HepG2 (cell line): ENCODE data around the gene HSP90AB1. TPM values are rescaled to one million over a fixed set of nuclear protein-coding genes. Genes with fewer than 3 reads are reported as not detected.

ENCODE experiments used
- AGO1 ChIP-seq: fragments of 200-400 bp; formaldehyde crosslinking; IDR thresholded peaks from 2 replicates; pipeline ENCODE4 v1.6.1; 2017; ENCODE audit warnings: mild to moderate bottlenecking, low read depth, low read length, moderate library complexity; ENCODE audit not compliant: poor library complexity, severe bottlenecking
- ARNT ChIP-seq: fragments of 450-650 bp; IDR thresholded peaks from 2 replicates; pipeline ENCODE4 v1.6.1; 2017
- ATAD3A ChIP-seq: sonication (generic); formaldehyde crosslinking; IDR thresholded peaks from 2 replicates; pipeline ENCODE4 v1.4.0; 2020; ENCODE audit warnings: missing genetic modification reagents
- GLI4 ChIP-seq: sonication (generic); formaldehyde crosslinking; IDR thresholded peaks from 2 replicates; pipeline ENCODE4 v1.5.1; 2020; ENCODE audit warnings: missing genetic modification reagents, mild to moderate bottlenecking, moderate library complexity, borderline replicate concordance
- GMEB1 ChIP-seq: sonication (generic); formaldehyde crosslinking; IDR thresholded peaks from 2 replicates; pipeline ENCODE4 v1.5.1; 2020; ENCODE audit warnings: missing genetic modification reagents, mild to moderate bottlenecking, borderline replicate concordance
- HMGXB3 ChIP-seq: sonication (generic); formaldehyde crosslinking; IDR thresholded peaks from 2 replicates; pipeline ENCODE4 v1.4.0; 2020; ENCODE audit warnings: missing genetic modification reagents, borderline replicate concordance
- HOXA5 ChIP-seq: sonication (generic); formaldehyde crosslinking; IDR thresholded peaks from 2 replicates; pipeline ENCODE4 v1.4.0; 2020; ENCODE audit warnings: missing genetic modification reagents
- KDM2A ChIP-seq: sonication (generic); formaldehyde crosslinking; IDR thresholded peaks from 2 replicates; pipeline ENCODE4 v1.4.0; 2020; ENCODE audit warnings: low read depth, missing genetic modification reagents, borderline replicate concordance
- KMT2B ChIP-seq: IDR thresholded peaks from 2 replicates; pipeline ENCODE4 v1.6.1; 2016; ENCODE audit warnings: missing genetic modification reagents, missing compliant biosample characterization
- NR1H2 ChIP-seq: sonication (generic); formaldehyde crosslinking; IDR thresholded peaks from 2 replicates; pipeline ENCODE4 v1.8.1; 2022; ENCODE audit warnings: low read depth, missing genetic modification reagents, borderline replicate concordance
- NR2F6 ChIP-seq, 2 experiments: IDR thresholded peaks; 2 replicates each; pipeline ENCODE4 v1.6.1; 2016; ENCODE audit warnings: antibody characterized with exemption in 1 of 2, mild to moderate bottlenecking in 1 of 2
- PRPF4 ChIP-seq: fragments of 200-400 bp; formaldehyde crosslinking; IDR thresholded peaks from 2 replicates; pipeline ENCODE4 v1.6.1; 2016; ENCODE audit warnings: low read length, low read depth; ENCODE audit not compliant: poor library complexity, severe bottlenecking
- TAF1 ChIP-seq: sonication (generic); formaldehyde crosslinking; IDR thresholded peaks from 2 replicates; pipeline ENCODE4 v1.4.0; 2020; ENCODE audit warnings: missing genetic modification reagents
- ZNF260 ChIP-seq: sonication (generic); formaldehyde crosslinking; IDR thresholded peaks from 2 replicates; pipeline ENCODE4 v1.4.0; 2020; ENCODE audit warnings: missing genetic modification reagents, low read depth, mild to moderate bottlenecking, borderline replicate concordance
- ZNF713 ChIP-seq: sonication (generic); formaldehyde crosslinking; IDR thresholded peaks from 2 replicates; pipeline ENCODE4 v1.4.0; 2020; ENCODE audit warnings: mild to moderate bottlenecking, missing genetic modification reagents
- ZNF776 ChIP-seq: sonication (generic); formaldehyde crosslinking; IDR thresholded peaks from 2 replicates; pipeline ENCODE4 v1.4.0; 2020; ENCODE audit warnings: mild to moderate bottlenecking, missing genetic modification reagents
- polyA plus RNA-seq, 8 experiments: library from polyadenylated mRNA; depleted of rRNA in 3 of 8; stranded (reverse) in 7 of 8; unstranded in 1 of 8; fragments of >200 nt; fragmentation: Illumina TruSeq in 4 of 8; extraction: Trizol in 4 of 8; gene quantifications; 2 replicates each; pipeline versions ENCODE4 v1.2.1 to v1.2.3, GENCODE V29; 2011 to 2016; ENCODE audit warnings: low read depth in 4 of 8, missing spikeins in 1 of 8, mixed read lengths in 1 of 8; ENCODE audit not compliant: insufficient read depth in 1 of 8
- total RNA-seq, 5 experiments: library from RNA; depleted of rRNA; stranded (reverse); fragments of >200 nt; fragmentation: Illumina TruSeq; extraction: Trizol; gene quantifications; 2 replicates each; pipeline ENCODE4 v1.2.3, GENCODE V29; 2016; ENCODE audit warnings: low read depth in 1 of 5
- TF ChIP-seq, protein P1 (sequence below): sonication (generic); formaldehyde crosslinking; IDR thresholded peaks from 2 replicates; pipeline ENCODE4 v1.4.0; 2020; ENCODE audit warnings: missing genetic modification reagents, mild to moderate bottlenecking, borderline replicate concordance
- TF ChIP-seq, protein P2 (sequence below): sonication (generic); formaldehyde crosslinking; IDR thresholded peaks from 2 replicates; pipeline ENCODE4 v1.5.1; 2020; ENCODE audit warnings: mild to moderate bottlenecking, missing genetic modification reagents, moderate library complexity

The HSP90AB1 gene
- total and polyA plus RNA-seq, 2 of the 13 experiments (the other 11 are each of a cell fraction or from before 2014, with no cell fraction given): 1,325 to 1,472 TPM

GRCh38 chr6:44237021-44237812, 9.7 kb upstream of the HSP90AB1 start (continued):
- TF ChIP-seq ATAD3A (no peak), KDM2A (CRISPR knock-in tag) (no peak; the same call in 1 of the 2 replicates), HMGXB3 (CRISPR knock-in tag) (no peak), GMEB1 (CRISPR knock-in tag) (no peak), HOXA5 (CRISPR knock-in tag) (no peak), ARNT (no peak), ZNF776 (no peak), PRPF4 (no peak), AGO1 (no peak), ZNF713 (no peak; the same call in 1 of the 2 replicates), KMT2B (CRISPR knock-in tag) (peak; percentile 76; the same call in 1 of the 2 replicates), TAF1 (peak; percentile 42; the same call in 1 of the 2 replicates), NR2F6 (IDR thresholded peaks at IDR 0.05) (0 out of 2 replicates have a peak, but pooled peaks have one; percentile 44), NR2F6 (CRISPR knock-in tag; IDR thresholded peaks at IDR 0.05) (peak; percentile 46; the same call in 1 of the 2 replicates), GLI4 (CRISPR knock-in tag) (no peak), ZNF260 (CRISPR knock-in tag) (no peak), NR1H2 (peak; percentile 65; the same call in 1 of the 2 replicates)
- TF ChIP-seq, protein P1, sequence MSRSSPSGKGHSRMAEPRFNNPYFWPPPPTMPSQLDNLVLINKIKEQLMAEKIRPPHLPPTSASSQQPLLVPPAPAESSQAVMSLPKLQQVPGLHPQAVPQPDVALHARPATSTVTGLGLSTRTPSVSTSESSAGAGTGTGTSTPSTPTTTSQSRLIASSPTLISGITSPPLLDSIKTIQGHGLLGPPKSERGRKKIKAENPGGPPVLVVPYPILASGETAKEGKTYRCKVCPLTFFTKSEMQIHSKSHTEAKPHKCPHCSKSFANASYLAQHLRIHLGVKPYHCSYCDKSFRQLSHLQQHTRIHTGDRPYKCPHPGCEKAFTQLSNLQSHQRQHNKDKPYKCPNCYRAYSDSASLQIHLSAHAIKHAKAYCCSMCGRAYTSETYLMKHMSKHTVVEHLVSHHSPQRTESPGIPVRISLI (CRISPR knock-in tag): no peak
- TF ChIP-seq, protein P2, sequence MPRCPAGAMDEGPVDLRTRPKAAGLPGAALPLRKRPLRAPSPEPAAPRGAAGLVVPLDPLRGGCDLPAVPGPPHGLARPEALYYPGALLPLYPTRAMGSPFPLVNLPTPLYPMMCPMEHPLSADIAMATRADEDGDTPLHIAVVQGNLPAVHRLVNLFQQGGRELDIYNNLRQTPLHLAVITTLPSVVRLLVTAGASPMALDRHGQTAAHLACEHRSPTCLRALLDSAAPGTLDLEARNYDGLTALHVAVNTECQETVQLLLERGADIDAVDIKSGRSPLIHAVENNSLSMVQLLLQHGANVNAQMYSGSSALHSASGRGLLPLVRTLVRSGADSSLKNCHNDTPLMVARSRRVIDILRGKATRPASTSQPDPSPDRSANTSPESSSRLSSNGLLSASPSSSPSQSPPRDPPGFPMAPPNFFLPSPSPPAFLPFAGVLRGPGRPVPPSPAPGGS (CRISPR knock-in tag): peak; percentile 23; the same call in 1 of the 2 replicates
